ENCODE results near the gene ANKUB1.

GRCh38 chr3:149739396-149739795 is 53.0 kb downstream of the ANKUB1 start:
- TF ChIP-seq, protein P1, sequence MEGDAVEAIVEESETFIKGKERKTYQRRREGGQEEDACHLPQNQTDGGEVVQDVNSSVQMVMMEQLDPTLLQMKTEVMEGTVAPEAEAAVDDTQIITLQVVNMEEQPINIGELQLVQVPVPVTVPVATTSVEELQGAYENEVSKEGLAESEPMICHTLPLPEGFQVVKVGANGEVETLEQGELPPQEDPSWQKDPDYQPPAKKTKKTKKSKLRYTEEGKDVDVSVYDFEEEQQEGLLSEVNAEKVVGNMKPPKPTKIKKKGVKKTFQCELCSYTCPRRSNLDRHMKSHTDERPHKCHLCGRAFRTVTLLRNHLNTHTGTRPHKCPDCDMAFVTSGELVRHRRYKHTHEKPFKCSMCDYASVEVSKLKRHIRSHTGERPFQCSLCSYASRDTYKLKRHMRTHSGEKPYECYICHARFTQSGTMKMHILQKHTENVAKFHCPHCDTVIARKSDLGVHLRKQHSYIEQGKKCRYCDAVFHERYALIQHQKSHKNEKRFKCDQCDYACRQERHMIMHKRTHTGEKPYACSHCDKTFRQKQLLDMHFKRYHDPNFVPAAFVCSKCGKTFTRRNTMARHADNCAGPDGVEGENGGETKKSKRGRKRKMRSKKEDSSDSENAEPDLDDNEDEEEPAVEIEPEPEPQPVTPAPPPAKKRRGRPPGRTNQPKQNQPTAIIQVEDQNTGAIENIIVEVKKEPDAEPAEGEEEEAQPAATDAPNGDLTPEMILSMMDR (IDR thresholded peaks at IDR 0.05; ENCODE audit: low read depth, low read length, missing input control), result no peak
- TF ChIP-seq GABPA (IDR thresholded peaks at IDR 0.05 in 1 of 2, conservative IDR thresholded peaks at IDR 0.05 in 1 of 2), result no peak
- TF ChIP-seq TAF1 (conservative IDR thresholded peaks at IDR 0.05), result no peak
- TF ChIP-seq RAD21 (IDR thresholded peaks at IDR 0.05), result no peak
- TF ChIP-seq, protein P2, sequence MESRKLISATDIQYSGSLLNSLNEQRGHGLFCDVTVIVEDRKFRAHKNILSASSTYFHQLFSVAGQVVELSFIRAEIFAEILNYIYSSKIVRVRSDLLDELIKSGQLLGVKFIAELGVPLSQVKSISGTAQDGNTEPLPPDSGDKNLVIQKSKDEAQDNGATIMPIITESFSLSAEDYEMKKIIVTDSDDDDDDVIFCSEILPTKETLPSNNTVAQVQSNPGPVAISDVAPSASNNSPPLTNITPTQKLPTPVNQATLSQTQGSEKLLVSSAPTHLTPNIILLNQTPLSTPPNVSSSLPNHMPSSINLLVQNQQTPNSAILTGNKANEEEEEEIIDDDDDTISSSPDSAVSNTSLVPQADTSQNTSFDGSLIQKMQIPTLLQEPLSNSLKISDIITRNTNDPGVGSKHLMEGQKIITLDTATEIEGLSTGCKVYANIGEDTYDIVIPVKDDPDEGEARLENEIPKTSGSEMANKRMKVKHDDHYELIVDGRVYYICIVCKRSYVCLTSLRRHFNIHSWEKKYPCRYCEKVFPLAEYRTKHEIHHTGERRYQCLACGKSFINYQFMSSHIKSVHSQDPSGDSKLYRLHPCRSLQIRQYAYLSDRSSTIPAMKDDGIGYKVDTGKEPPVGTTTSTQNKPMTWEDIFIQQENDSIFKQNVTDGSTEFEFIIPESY (IDR thresholded peaks at IDR 0.05), result no peak
- TF ChIP-seq REST (IDR thresholded peaks at IDR 0.05), result no peak
- no peak for TF ChIP-seq JUND (IDR thresholded peaks at IDR 0.05)
- TF ChIP-seq, protein P3, sequence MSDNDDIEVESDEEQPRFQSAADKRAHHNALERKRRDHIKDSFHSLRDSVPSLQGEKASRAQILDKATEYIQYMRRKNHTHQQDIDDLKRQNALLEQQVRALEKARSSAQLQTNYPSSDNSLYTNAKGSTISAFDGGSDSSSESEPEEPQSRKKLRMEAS (IDR thresholded peaks at IDR 0.05), result no peak
- TF ChIP-seq YY1 (IDR thresholded peaks at IDR 0.05), result no peak
- no peak for TF ChIP-seq HNF4A (conservative IDR thresholded peaks at IDR 0.05)
- no peak for TF ChIP-seq HNF4G (IDR thresholded peaks at IDR 0.05)

Measured in liver (tissue), 3 donors.